IMR-90 (cell line): ENCODE results near the gene KTN1.

ENCODE experiments used
- CEBPB ChIP-seq: IDR thresholded peaks from 2 replicates; pipeline ENCODE4 v1.6.1; 2012; ENCODE audit warnings: low read depth, low read length, improper control_type of control experiment
- CTCF ChIP-seq: conservative IDR thresholded peaks from 2 replicates; pipeline ENCODE4 v1.5.1; 2012; ENCODE audit warnings: mild to moderate bottlenecking, low read depth, low read length, improper control_type of control experiment
- ELK1 ChIP-seq: fragments of 150-350 bp; IDR thresholded peaks from 2 replicates; pipeline ENCODE4 v1.6.1; 2016; ENCODE audit warnings: low read depth, mild to moderate bottlenecking, low read length, moderate library complexity, borderline replicate concordance
- MAFK ChIP-seq: IDR thresholded peaks from 2 replicates; pipeline ENCODE4 v1.6.1; 2012; ENCODE audit warnings: low read depth, low read length, improper control_type of control experiment
- MAZ ChIP-seq: IDR thresholded peaks from 2 replicates; pipeline ENCODE4 v1.6.1; 2012; ENCODE audit warnings: low read depth, mild to moderate bottlenecking, low read length, improper control_type of control experiment, moderate library complexity, borderline replicate concordance
- MXI1 ChIP-seq: IDR thresholded peaks from 2 replicates; pipeline ENCODE4 v1.6.1; 2012; ENCODE audit warnings: low read depth, mild to moderate bottlenecking, low read length, moderate library complexity, borderline replicate concordance
- POLR2A ChIP-seq: IDR thresholded peaks from 2 replicates; pipeline ENCODE4 v1.6.1; 2012; ENCODE audit warnings: mild to moderate bottlenecking, low read depth, low read length
- RAD21 ChIP-seq: IDR thresholded peaks from 2 replicates; pipeline ENCODE4 v1.6.1; 2012; ENCODE audit warnings: low read length, improper control_type of control experiment
- RCOR1 ChIP-seq: IDR thresholded peaks from 2 replicates; pipeline ENCODE4 v1.6.1; 2012; ENCODE audit warnings: mild to moderate bottlenecking, low read length, improper control_type of control experiment; ENCODE audit not compliant: insufficient replicate concordance
- SMC3 ChIP-seq: fragments of 150-350 bp; IDR thresholded peaks from 2 replicates; pipeline ENCODE4 v1.6.1; 2016; ENCODE audit warnings: low read depth, mild to moderate bottlenecking, antibody characterized with exemption, low read length, moderate library complexity
- USF2 ChIP-seq: fragments of 150-350 bp; IDR thresholded peaks from 2 replicates; pipeline ENCODE4 v1.6.1; 2017; ENCODE audit warnings: mild to moderate bottlenecking, antibody characterized with exemption, low read length, low read depth

GRCh38 chr14:55605793-55606192 lies 25.8 kb downstream of the KTN1 start:
- no peak for TF ChIP-seq CTCF
- TF ChIP-seq USF2: no peak
- TF ChIP-seq RCOR1: no peak
- TF ChIP-seq POLR2A: no peak
- no peak for TF ChIP-seq ELK1
- TF ChIP-seq MXI1: no peak
- TF ChIP-seq CEBPB: no peak
- no peak for TF ChIP-seq MAZ
- TF ChIP-seq SMC3: no peak
- no peak for TF ChIP-seq MAFK
- TF ChIP-seq RAD21: no peak
